Loucy (cell line): ENCODE data around the gene LHPP.

Experiments
- EZH2phosphoT487 ChIP-seq: fragments of 200-600 bp; IDR thresholded peaks from 2 replicates; pipeline ENCODE4 v1.6.1; 2018; ENCODE audit warnings: antibody characterized with exemption, mild to moderate bottlenecking, moderate library complexity, borderline replicate concordance
- TF ChIP-seq, protein P1 (sequence below): fragments of 200-600 bp; sonication (generic); conservative IDR thresholded peaks from 2 replicates; pipeline ENCODE4 v1.5.1; 2014; ENCODE audit warnings: mild to moderate bottlenecking, antibody characterized with exemption, low read length

- TF ChIP-seq, protein P1, sequence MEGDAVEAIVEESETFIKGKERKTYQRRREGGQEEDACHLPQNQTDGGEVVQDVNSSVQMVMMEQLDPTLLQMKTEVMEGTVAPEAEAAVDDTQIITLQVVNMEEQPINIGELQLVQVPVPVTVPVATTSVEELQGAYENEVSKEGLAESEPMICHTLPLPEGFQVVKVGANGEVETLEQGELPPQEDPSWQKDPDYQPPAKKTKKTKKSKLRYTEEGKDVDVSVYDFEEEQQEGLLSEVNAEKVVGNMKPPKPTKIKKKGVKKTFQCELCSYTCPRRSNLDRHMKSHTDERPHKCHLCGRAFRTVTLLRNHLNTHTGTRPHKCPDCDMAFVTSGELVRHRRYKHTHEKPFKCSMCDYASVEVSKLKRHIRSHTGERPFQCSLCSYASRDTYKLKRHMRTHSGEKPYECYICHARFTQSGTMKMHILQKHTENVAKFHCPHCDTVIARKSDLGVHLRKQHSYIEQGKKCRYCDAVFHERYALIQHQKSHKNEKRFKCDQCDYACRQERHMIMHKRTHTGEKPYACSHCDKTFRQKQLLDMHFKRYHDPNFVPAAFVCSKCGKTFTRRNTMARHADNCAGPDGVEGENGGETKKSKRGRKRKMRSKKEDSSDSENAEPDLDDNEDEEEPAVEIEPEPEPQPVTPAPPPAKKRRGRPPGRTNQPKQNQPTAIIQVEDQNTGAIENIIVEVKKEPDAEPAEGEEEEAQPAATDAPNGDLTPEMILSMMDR = no peak
- TF ChIP-seq EZH2phosphoT487 = no peak
Measured at GRCh38 chr10:124538706-124539105, 77.1 kb downstream of the LHPP start.
